ENCODE results near the gene NAP1L1.

Gene NAP1L1

DNA sequence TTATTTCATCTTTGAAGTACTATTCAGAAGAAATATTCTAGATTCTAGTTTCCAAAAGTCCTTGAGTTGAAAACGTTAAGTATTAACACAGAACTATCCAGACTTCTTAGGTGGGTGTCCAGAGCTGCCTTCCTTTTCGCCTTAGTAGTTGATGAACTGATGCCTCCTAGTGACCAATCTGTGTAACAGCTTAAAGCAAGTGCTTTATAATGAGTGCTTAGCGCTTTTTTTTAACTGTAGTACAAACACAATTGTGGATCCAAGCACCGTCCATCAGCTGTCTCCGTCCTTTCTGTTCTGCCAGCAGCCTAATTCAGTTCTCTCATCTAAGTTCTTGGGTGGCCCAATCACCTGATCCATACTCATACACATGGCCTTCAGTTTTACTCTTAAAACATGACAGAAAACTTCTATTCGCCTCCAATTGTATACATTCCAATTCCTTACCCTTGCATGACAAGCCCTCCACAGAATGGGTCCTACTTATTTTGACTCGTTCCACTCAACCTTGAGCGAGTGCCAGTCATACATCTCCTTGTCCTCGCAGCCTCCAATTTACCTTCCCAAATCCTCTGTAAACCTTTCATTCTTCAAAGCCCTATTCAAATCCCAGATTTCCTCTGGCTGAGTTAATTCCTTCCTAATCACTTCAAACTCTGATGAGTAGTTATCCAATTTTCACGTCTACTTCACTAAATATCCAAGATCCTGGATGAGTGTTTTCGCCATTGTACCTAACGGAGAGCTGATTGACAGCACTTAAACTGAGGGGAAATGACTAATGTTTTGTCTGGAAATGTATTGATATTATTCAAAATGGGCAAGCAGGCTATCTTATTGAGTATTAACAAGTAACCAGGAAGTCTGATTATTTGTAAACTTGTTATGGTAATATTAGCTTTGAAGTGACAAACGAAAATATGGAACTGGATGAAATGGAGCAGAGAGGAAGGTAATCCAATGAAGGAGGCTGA is 47.1 kb downstream of the NAP1L1 start:
- peak; percentile 67 to 79 for DNase-seq

DNA sequence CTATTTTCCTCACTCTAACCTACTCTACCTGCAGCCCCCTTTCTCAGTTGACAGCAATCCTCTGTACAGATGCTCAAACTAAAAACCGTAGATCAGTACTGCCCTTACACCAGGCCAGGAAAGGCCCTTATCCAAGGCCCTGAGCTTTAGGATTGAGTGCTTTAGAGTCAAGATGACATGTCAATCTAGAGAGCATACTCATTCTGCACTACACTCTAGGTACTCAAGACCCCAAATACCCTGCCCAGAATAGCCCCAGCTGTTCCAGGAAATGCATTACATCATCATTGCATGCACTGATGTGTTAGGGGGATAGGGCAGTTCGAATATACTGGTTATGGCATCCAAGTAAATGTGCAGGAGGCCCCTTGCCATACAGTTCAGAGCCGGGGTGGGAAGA is 49.4 kb downstream of the NAP1L1 start:
- DNase-seq, result no peak

DNA sequence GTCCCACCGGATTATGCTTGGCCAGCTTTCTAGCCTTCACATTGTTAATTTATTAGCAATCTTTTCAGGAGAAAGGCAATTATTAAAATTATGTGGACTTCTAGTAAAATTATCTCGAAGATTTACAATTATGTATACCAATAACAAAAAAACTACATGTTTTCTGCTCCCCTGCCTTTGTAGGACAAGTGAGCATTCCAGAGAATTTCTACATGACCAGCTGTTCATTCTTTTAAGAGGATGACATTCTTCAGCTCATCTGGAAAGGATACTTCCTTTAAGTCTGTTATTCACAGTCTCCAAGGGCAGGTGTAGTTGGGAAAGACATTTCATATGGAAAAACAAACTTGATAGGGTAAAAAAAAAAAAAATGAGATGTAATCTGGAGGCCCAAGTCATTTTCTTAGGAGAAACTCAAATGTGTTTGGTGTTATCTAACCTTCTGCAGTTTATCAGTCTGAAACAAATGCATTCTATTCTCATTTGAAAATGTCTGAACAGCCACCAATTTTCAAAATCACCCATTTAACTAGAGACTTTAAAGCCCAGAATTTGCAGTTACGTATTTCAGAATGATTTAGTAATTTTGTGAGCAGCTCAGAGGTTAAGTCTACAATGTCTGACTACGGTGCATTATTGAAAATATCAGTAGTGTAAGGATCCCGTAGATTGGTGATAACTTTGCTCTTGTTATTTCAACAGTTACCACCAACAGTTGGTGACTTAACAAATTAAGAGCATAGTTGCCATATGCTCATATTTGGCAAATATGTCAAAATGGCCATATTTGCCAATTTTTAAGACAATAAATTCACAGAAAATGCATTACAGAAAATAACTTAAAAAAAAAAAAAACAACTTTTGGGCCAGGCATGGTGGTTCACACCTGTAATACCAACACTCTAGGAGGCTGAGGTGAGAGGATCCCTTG is 51.1 kb downstream of the NAP1L1 start:
- DNase-seq, result no peak

DNA sequence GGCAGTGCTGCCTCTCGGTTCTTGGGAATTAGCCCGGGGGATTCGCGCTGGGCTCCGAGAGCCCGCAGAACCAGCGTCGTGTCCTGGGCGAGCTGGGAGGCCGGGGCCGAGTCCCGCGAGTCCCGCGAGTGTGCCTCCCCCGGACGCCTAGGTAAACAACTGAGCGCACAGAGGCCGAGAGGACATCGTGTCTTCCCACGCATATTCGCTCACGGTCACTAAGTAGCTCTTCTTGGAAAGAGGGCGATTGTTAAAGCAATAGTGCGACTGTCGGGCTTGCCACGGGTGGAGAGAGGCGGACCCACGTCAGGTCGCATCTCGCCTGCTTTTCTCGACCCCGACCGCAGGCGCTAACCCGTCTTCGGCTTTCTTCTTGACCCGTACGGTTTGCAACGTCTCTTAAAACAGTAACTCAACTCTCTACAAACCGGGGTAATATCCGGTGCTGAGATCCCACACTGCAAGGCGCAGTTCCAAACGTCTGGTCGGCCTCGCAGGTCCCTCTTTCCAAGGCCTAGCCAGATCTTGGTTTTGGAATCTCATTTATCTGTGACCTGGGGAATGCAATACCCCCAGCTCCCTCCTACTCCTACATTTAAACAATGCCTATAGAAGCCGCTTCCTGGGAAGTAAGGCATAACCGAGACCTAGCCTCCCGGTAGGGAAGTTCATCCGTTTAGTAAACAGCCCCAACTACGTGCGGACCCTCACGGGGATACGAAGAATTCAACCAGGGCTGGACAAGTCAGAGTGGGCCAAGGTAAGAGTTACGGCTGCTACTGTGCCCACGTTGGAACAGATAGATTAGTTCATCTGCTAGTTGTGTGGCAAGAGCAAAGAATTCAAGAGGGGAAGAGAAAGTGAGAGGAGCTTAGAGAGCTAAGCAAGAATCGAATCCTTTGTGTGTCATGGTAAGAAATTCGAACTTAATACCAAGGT is 52.2 kb downstream of the NAP1L1 start:
- no peak for DNase-seq

DNA sequence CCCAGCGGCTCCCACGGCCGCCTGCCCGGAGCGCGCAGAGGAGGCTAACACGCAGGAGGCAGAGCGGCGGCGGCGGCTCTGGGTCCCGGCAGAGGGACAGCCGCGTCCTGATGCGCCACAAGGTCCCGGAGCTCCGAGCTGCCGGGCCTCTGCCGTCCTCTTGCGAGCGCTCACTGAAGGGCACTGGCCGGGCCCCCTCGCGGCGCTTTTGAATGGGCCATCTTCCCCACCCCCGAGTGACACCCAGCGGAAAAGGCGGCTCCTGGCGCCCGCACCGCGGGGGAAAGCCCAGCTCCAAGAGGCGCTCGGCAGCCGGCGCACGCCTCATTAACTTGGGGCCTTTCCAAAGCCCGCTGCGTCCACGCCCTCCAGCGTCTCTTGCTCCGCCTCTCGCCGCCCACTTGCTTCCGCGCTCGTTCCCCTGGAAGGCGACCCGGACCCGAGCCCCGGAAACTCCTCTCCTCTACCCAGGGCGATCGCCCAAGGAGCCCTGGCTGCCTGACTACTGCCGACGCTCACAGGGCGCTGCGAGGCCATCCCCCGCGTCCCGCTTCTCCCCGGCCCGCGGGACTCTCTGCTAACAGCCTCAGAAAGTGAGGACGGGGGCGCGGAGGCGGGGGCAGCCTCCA is 53.0 kb downstream of the NAP1L1 start, which contains the start of gene PHLDA1:
PHLDA1 (minus strand) TSS at position 363 of the 629 bp plus-strand sequence.
- DNase-seq, result peak; percentile 92 to 94

DNA sequence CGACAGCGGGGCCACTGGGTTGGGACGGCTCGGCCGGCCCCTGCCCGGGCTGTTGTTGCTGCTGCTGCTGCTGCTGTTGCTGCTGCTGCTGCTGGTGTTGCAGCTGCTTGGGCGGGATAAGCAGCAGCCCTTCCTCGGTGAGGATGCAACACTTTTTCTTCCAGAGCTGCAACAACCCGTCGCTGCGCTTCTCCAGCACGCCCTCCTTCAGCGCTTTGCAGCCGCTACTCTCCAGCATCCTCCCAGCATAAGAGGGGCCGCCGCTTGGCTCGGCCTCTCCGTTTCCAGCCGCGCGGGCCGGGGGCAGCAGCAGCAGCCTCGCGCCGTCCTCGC is 53.4 kb downstream of the NAP1L1 start:
- no peak for DNase-seq

DNA sequence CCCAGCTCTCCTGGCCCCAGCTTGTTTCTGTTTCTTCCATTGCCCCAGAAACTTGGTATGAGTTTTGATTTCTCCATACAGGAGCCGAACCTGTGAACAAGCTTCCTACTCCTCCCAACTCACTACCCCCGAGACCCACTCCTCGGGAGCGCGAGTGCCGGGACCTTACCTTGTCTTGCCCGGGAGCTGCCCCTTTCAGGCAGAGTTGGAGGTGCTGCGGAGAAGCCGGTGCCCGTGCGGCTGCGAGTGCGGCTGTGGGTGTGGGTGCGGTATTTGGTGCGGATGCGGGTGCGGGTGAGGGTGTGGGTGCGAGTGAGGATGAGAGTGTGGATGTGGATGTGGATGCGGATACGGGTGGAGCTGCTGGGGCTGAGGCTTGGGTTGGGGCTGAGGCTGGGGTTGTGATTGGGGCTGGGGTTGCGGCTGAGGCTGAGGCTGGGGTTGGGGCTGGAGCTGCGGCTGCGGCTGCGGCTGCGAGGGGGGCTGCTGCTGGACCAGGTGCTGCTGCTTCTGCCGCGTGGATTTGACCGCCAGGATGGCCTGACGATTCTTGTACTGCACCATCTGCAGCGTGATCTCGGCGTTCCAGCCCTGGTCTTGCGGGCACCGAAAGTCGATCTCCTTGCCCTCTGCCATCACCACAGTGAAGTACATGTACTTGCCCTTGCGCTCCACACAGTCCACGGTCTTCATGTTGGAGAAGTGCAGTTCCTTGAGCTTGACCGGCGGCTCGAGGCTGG is 54.0 kb downstream of the NAP1L1 start:
- peak in 1 of 2 experiments; percentile 22 for DNase-seq

DNA sequence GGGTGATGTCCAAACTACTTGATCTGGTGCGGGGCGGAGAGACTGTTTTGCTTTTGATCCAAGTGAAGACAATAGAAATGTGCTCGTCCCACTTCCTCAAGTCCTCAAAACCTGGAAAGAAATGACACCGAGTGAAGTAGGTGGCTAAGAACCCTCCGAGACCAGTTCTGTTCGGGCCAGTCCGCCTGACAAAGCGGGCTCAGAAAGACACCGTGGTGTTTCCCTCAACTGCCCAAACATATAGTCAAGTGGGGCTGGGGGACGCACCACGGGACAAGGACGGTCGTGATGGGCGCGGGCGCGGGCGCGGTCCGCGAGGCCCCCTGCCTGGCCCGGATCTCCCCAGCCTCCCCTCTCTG is 54.5 kb downstream of the NAP1L1 start:
- no peak for DNase-seq

DNA sequence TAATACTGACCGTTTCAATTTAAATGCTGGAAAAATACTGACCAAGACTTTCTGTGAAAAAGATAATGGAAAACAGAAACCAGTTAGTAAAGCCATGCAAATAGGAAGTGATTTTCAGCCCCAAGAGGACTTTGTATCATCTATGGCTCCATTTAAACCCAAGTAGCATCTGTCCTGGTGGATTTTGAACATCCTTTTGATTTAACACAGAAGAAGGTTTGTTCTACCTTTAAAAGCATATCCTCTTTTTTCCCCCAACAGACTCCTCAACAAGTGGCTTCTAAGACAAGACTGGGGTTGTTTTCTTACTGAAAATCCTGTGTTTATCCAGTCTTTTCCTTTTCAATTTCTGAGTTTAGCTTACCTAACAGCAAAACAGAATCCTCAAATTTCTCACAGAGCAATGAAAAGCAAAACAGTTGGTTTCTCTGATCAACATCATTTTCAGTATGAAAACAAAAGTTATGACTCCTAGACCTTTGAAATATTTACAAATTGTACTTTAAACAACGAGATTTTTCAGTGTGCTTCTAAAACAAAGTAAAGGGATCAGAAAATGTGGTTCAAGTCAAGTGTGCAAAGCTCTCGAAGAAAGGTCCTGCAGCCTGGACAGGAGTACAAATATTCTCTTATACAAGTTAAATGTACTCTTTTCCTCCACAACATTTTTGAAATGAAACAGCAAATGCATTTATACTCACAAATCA is 55.8 kb downstream of the NAP1L1 start:
- DNase-seq, result no peak

DNA sequence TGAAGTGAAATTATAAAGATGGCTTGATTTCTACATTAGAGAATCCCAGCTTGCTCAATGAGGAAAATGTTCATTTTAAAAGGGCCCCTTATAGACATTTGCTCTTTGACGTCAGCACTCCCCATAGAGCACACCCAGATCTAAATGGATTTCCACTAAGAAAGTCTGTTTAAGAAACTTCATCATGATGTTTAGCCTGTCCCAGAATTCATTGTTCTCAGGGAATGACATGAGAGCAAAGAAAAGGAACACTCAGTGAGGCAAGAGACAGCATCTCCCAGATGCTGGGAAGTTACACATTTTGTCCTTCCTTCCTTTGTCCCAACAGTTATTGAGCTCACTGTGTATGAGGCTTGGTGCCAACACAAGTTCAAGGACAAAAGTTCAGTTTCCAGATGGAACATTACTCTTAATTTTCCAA is 57.8 kb downstream of the NAP1L1 start:
- no peak for DNase-seq

DNA sequence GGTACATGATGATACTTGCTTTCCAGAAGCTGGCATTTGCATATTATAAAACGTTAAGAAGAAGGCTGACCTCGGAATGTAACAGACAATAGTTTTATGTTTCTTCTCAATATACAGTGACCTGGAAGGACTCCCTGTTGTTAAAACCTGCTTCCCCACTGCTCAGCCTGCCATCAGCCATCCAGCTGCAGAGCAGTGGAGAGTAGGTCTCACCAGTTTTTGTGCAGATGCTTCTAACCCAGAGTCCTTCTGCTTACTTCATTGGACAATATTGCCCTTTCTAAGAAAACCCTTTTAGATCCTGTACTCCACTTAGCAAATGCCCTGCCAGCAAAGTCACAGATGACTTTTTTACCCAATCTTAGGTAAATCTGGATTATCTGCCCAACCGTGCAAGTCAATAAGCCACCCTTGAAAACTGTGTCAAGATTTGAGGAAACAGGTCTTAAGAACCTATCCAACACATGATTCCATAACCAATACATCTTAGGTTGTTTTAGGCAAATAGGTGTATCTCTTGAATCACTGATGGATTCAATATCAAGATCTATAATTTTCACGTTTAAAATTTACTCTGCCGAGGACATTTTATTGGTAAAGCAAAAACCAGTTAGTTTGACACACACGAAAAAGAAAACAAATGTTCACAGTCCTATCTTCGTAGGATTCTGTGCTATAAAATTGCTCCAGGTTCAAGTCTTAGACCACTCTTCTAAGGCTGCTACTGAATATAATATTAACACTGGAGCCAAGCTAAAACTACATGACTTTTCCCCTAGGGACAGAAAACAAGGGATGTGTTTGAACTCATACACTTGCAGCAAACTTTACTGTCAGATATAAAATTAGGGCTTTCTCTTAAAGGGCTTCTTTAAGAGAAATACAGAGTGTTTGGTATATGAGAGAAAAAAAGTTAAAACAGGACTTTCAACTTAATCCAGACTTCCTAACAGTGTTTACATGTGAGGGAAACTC is 58.6 kb downstream of the NAP1L1 start:
- DNase-seq, result no peak

DNA sequence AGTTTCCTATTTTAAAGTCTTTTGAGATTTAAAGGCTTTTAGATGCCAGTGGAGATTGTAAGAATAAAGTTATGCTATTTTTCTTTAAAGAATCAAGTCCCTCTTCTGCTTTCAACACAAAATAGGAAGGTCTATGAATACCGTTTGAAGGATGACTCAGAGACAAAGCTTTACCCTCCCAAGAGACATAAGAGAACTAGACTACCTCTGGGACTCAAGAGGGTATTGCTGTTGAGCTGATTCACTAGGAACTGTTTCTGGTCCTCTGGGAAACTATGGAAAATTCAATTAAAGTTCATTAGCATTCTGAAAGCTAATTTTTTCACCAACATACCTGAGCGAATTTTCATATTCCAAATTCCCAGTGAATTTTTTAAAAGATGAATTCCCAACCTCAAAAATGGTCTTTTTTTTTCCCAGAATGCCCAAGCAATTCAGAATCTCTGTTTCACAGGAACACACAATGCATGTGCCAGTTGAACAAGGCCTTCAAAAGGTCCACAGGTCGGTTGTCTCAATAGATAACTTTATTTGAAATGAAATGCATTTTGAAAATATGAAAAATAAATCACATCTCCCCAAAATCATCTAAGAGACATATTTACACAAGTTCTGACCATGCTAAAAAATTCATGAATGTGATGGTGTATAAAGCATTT is 59.4 kb downstream of the NAP1L1 start:
- no peak for DNase-seq

DNA sequence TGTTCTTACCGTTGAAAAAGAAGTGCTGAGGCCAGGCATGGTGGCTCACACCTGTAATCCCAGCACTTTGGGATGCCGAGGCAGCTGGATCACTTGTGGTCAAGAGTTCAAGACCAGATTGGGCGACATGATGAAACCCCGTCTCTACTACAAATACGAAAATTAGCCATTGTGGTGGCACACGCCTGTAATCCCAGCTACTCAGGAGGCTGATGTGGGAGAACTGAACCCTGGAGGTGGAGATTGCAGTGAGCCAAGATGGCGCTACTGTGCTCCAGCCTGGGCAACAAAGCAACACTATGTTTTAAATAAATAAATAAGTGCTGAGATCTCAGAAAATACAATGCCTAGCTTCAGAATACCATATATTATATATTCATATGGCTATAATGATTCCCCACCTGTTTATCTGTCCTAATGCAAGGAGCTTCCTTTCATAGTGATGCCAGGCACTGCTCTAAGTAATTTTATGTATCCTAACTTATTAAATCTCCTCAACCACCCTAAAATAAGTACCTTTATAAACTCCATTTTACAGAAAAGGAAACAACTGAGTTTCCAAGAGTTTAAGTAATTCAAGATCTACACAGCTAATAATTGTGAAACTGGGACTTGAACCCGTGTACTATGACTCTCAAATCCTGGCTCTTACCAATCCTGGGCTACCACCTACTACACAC is 60.2 kb downstream of the NAP1L1 start:
- DNase-seq, result no peak

DNA sequence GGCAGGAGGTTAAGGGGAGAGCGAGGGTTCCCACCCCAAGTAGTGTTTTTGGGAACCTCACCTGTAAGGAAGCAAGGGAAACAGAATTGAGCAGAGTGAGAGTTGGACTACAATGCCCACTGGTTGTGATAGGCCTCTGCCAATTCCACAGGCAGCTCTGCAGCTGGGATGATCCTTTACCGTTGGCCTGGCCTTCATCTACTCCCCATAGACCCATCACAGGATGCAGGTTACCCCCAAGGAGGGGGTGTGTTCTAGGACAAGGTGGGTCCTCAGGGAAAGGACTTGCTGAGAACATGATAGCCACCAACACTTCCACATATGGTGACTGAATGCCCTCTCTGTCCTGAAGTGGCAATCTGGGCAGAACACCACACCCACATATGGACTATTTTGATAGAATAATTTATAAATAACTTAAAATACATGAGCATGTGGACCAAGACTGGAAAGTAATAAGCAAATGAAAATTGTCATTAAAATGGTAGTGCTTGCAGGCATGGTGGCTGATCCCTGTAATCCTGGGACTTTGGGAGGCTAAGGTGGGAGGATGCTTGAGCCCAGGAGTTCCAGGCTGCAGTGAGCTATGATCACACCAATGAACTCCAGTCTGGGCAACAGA is 61.3 kb downstream of the NAP1L1 start:
- no peak for DNase-seq

DNA sequence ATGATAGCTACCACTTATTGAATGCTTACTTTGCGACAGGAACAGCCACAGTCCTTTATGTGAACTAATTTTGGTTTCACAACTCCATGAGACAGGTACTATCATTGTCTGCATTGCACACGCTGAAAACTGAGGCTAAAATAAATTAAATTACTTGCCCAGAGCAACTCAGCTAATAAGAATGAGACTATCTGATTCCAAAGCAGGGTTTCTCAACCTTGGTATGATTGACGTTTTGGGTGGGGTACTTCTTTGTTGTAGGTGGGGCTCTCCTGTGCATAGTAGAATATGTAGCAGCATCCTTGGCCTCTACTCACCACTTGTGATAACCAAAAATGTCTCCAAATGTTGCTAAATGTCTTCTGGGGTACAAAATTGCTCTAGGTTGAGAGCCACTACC is 62.0 kb downstream of the NAP1L1 start:
- no peak for DNase-seq

DNA sequence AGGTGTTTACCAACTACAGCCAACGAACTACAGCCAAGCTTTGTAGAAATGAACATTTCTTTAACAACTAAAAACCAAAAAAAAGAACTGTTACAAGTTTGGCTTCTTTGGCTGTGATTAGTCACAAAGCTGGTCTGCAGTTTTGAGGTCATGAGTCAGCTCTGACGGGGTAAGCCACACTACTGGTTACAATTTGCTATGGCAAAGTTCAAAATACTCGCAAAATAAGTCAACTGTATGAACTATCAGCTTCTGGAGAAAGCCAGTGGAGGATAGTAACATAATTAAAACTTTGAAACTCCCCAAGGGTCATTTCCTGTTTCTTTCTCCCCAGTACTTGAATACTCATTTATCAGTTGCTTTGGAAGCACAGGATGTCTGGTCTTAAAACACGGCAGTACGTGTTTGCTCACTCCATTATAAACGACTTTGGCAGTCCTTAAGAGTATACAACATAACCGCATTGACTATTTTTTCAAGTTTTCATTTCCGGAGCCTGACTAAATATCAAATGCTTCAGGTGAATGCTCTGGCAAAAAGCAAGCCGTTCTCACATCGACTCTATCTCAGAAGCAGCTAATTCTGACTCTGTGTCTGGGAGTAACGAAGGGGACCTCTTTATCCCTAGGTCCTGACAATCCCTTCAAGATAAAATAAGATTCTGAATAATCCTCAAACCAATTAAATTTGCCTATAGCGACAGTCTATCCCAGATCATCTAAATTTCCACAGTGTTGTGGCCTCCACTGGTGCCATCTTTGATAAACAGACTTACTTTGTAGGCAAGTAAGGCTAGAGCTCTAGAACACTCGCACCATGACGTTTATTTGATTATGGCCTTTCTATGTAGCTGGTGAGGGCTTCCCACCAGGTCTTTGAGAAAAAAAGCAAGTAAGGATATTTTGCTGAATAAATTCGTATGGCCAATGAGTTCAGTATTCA is 63.5 kb downstream of the NAP1L1 start:
- DNase-seq, result no peak

DNA sequence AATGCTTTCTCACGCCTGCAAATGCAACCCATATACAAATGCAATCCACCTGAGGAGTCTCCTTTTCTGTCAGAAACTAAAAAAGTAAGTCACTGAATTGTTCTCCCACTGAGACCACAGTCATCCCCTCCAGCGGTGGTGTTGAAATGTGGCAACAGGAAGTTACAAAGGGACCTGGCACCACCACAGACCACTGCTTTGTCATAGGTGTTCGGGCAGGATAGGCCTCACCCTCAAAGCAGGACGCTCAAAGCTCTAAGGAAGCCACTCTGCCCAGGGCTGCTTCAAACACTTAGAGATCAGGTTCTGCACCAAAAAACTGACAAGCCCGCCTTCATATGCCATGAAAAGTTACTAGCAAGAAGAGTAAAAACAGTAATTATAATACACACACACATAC is 64.2 kb downstream of the NAP1L1 start:
- no peak for DNase-seq
